Osteocyte (in vitro differentiated cells): ENCODE results near the gene TMEM94. TPM values are rescaled to one million over a fixed set of nuclear protein-coding genes. Genes with fewer than 3 reads are reported as not detected.

Experiments used
- DNase-seq: peaks from one replicate; pipeline ENCODE4 v3.0.0; 2021; ENCODE audit warnings: mixed read lengths; ENCODE audit not compliant: unreplicated experiment; ENCODE audit errors: extremely low spot score
- H3K27ac Mint-ChIP-seq: one replicate; pipeline ENCODE4 v1.8.0; 2021; ENCODE audit warnings: mild to moderate bottlenecking, mixed read lengths; ENCODE audit not compliant: unreplicated experiment
- H3K27me3 Mint-ChIP-seq: one replicate; pipeline ENCODE4 v1.8.0; 2021; ENCODE audit warnings: mixed read lengths; ENCODE audit not compliant: unreplicated experiment
- H3K36me3 Mint-ChIP-seq: one replicate; pipeline ENCODE4 v1.8.0; 2021; ENCODE audit warnings: mixed read lengths; ENCODE audit not compliant: unreplicated experiment
- H3K4me1 Mint-ChIP-seq: one replicate; pipeline ENCODE4 v1.8.0; 2021; ENCODE audit warnings: mixed read lengths; ENCODE audit not compliant: unreplicated experiment
- H3K4me3 Mint-ChIP-seq: one replicate; pipeline ENCODE4 v1.8.0; 2021; ENCODE audit warnings: mild to moderate bottlenecking, moderate library complexity, mixed read lengths; ENCODE audit not compliant: unreplicated experiment
- H3K9me3 Mint-ChIP-seq: one replicate; pipeline ENCODE4 v1.8.0; 2021; ENCODE audit warnings: mixed read lengths; ENCODE audit not compliant: unreplicated experiment
- total RNA-seq: library from RNA; stranded (reverse); gene quantifications from 2 replicates; pipeline ENCODE4 v1.2.1, GENCODE V29; 2021
- TF ChIP-seq, protein P1 (sequence below): fragments of 200-600 bp; sonication (generic); IDR thresholded peaks from 2 replicates; pipeline ENCODE4 v1.5.0; 2021; ENCODE audit warnings: antibody characterized with exemption, mild to moderate bottlenecking, moderate library complexity

The TMEM94 gene
- total RNA-seq, 1 donor from 2014 or later = 78.4 TPM

DNA sequence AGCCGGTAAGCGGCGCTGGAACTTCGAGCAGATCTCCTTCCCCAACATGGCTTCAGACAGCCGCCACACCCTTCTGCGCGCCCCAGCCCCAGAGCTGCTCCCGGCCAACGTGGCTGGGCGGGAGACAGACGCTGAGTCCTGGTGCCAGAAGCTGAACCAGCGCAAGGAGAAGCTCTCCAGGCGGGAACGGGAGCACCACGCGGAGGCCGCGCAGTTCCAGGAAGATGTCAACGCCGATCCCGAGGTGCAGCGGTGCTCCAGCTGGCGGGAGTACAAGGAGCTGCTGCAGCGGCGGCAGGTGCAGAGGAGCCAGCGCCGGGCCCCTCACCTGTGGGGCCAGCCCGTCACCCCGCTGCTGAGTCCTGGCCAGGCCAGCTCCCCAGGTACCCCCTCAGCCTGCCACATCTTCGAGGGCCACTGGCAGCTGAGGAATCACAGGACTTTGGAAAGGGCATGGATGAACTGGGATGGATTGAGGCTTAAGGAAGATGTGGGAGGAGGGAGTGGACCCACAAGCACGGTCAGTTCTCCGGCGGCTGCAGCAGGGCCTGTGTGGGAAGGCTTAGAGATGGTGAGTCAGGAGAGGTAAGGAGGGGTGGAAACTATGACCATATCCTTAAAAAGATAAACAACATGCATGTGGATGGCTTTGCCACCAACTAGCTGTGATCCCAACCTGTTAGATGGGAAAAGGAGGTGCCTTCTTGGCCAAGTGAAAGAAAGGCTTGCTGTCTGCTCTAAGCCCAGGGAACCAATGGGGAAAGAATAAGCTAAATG, 65.7 kb downstream of the TMEM94 start:
- TF ChIP-seq, protein P1, sequence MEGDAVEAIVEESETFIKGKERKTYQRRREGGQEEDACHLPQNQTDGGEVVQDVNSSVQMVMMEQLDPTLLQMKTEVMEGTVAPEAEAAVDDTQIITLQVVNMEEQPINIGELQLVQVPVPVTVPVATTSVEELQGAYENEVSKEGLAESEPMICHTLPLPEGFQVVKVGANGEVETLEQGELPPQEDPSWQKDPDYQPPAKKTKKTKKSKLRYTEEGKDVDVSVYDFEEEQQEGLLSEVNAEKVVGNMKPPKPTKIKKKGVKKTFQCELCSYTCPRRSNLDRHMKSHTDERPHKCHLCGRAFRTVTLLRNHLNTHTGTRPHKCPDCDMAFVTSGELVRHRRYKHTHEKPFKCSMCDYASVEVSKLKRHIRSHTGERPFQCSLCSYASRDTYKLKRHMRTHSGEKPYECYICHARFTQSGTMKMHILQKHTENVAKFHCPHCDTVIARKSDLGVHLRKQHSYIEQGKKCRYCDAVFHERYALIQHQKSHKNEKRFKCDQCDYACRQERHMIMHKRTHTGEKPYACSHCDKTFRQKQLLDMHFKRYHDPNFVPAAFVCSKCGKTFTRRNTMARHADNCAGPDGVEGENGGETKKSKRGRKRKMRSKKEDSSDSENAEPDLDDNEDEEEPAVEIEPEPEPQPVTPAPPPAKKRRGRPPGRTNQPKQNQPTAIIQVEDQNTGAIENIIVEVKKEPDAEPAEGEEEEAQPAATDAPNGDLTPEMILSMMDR = no peak
- no peak overlapping the region for H3K27ac Mint-ChIP-seq
- DNase-seq = no peak
- H3K36me3 Mint-ChIP-seq = peaks cover 9% of the 10 kb centered on the region
- H3K27me3 Mint-ChIP-seq = peaks cover 5% of the 10 kb centered on the region
- H3K9me3 Mint-ChIP-seq = no peaks in the 10 kb centered on the region
- peaks cover 14% of the 10 kb centered on the region for H3K4me1 Mint-ChIP-seq
- no peak overlapping the region for H3K4me3 Mint-ChIP-seq

DNA sequence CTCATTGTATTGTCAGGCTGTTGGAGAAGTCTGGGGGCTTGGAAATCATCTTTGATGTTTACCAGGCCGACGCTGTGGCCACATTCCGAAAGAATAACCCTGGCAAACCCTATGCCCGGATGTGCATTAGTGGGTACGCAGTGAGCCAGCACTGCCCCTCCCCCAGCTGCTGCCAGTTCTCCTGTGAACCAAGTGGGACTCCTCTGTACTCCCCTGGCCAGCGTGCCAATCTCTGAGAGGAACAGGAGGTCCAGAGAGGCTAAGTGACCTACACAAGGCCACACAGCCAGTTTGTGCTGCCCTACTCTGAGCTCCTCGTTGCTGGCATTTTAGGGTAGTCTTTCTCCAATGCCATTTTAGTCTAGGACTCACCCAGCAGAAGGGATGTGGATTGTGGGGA, 67.2 kb downstream of the TMEM94 start:
- DNase-seq = no peak
- TF ChIP-seq, protein P1 = no peak
- no peak overlapping the region for H3K27ac Mint-ChIP-seq
- H3K4me1 Mint-ChIP-seq = peaks cover 5% of the 10 kb centered on the region
- no peak overlapping the region for H3K4me3 Mint-ChIP-seq
- peaks cover 2% of the 10 kb centered on the region for H3K36me3 Mint-ChIP-seq
- peaks cover 5% of the 10 kb centered on the region for H3K27me3 Mint-ChIP-seq
- no peaks in the 10 kb centered on the region for H3K9me3 Mint-ChIP-seq

DNA sequence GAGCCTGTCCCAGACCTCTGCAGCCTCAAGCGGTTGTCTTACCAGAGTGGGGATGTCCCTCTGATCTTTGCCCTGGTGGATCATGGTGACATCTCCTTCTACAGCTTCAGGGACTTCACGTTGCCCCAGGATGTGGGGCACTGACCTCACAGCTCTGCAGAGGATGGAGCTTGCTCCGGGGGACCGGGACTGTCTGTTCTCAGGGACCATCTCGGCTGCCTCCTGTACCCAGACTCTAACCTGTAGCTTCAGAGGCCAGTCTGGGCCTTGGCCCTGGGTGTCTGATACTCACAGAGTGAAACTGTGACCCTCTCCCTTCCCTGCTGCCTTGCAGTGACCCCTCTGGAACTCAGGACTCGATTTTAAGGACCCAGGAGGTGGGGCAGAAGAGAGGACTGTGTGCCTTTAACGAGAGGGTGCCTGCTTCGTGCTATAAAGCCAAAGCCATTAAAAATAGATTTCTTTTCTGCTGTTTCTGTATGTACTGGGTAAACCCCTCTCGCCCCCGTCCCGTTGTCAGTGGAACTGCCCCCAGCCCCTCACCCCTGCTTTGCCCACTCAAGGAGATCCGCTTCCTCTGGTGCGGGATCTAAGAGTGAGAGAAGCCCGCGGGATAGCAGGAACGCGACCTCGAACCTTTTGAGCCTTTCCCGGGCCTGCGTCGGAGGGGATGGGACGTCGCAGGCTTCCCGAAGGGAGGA, 68.0 kb downstream of the TMEM94 start:
- no peak for DNase-seq
- H3K4me1 Mint-ChIP-seq = peaks cover 5% of the 10 kb centered on the region
- no peak overlapping the region for H3K27ac Mint-ChIP-seq
- H3K9me3 Mint-ChIP-seq = no peaks in the 10 kb centered on the region
- H3K4me3 Mint-ChIP-seq = peak overlapping the region; percentile 55
- peaks cover 5% of the 10 kb centered on the region for H3K27me3 Mint-ChIP-seq
- peaks cover 2% of the 10 kb centered on the region for H3K36me3 Mint-ChIP-seq
- TF ChIP-seq, protein P1 = no peak

- Mint-ChIP-seq H3K9me3 (no peaks in the 10 kb centered on the region), H3K27ac (no peak within 1 kb of the TSS), H3K4me3 (peak within 1 kb of the TSS; percentile 55), H3K4me1 (peaks cover 5% of the 10 kb centered on the region), H3K27me3 (peaks cover 5% of the 10 kb centered on the region), H3K36me3 (no peaks in the 10 kb centered on the region)
- DNase-seq = no peak
- TF ChIP-seq, protein P1 = peak; percentile 50
Measured at GRCh38 chr17:75524970-75525805, 68.8 kb downstream of the TMEM94 start, which contains the start of gene LLGL2. LLGL2 (plus strand) TSS chr17:75525697; CDS start chr17:75543427, 17,730 bp downstream.
